SKM-1 (cell line): ENCODE data around the gene OTUB1.
"Not testable (repeated sequence)": the region's sequence is repeated elsewhere in the genome, so short reads cannot be mapped to it uniquely, and the experiment has no call there.

Experiments
- DNase-seq: peaks from one replicate; lab custom pipeline; 2025; ENCODE audit not compliant: unreplicated experiment; lab: John Stamatoyannopoulos, UW

Gene OTUB1

DNA sequence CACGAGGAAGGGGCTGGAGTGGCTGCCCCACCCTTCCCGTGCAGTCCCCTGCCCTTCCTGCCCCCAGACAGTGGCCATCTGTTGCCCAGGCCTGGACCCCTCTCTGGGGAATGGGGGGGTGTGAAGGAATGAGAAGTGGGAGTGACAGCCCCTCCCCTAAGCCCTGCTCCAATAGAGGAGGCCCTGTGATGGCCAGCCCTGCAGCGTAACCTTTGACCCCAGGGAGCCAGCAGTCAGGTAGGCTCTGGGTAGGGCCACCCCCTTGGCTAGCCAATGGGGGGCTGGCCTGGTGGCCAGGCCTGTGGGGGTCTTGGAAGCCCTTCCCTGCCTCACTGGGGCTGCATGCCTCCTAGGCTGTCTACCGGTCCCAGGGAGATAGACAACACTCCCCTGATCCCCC lies 56.1 kb downstream of the OTUB1 start:
- DNase-seq = no peak

DNA sequence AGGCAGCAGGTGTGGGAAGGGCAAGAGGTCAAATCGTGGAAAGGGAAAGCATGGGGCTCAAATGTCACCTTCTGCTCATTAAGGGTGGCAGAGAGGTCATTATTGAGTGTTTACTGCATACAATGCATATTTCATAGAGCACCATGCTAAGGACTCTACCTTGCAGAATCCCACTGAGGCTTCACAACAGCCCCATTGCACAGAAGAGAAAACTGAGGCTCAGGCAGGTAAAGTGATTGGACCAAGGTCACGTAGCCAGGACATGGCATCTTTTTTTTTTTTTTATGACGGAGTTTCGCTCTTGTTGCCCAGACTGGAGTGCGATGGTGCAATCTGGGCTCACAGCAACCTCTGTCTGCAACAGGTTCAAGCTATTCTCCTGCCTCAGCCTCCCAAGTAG lies 57.3 kb downstream of the OTUB1 start:
- no peak for DNase-seq

DNA sequence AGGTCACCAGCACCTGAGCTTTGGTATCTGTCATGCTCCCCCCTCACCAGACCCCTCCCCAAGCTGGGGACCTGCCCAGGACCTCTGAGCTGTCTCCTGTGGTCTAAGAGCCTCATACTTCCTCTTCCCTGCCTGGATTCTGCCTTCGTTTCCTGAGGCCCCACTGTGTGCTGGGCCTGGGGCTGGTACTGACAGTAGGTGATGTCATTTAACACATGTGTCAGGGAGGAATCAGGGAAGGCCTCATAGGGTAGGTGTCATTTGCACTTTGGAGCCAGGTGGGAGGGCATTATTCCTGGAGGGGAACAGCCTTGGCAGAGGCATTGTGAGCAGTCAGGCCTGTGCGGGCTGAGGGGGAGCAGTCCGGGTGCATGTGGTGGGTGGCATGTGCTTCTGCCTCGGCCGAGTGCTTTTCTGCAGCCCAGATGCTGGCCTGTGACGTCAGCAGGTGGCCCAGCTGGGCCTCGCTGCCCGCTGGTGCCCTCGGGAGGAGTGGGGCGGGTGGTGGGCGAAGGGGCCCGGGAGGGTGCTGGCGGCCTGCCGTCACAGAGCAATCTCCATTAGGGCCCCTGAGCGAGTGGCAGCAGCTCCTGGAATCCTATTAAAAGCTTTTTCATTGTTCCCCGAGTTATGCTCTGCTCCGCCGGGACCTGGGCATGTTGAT lies 58.6 kb downstream of the OTUB1 start:
- DNase-seq = peak; percentile 20

DNA sequence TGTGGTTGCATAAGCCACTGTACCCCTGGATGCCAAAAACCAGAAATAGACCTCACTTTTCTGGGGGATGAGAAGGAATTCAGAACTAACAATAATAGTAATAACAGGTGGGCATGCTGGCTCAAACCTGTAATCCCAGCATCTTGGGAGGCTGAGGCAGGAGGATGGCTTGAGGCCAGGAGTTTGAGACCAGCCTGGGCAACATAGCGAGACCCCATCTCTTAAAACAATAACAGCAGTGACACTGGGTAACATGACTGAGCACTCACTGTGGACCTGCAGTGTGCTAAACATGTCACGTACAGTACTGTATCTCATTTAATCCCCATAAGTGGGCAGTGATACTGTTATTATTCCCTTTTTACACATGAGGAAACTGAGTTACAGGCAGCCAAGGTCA lies 59.5 kb downstream of the OTUB1 start:
- DNase-seq = no peak

DNA sequence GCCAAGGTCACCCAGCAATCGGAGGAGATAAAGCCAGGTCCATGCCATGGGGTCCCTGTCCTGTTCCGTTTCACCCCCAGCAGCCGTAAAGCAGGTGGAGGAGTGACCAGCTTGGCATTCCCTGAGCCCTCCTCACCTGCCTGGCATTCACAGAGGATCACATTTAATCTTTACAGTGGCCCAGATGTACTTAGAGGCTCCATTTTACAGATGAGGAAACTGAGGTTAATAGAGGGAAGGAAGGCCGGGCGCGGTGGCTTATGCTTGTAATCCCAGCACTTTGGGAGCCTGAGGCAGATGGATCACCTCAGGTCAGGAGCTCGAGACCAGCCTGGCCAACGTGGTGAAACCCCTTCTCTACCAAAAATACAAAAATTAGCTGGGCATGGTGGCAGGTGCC lies 61.1 kb downstream of the OTUB1 start:
- not testable (repeated sequence) for DNase-seq
